ENCODE data around the gene ZNF674.
"Not testable (repeated sequence)": the region's sequence is repeated elsewhere in the genome, so short reads cannot be mapped to it uniquely, and the experiment has no call there.

ZNF674 gene

DNA sequence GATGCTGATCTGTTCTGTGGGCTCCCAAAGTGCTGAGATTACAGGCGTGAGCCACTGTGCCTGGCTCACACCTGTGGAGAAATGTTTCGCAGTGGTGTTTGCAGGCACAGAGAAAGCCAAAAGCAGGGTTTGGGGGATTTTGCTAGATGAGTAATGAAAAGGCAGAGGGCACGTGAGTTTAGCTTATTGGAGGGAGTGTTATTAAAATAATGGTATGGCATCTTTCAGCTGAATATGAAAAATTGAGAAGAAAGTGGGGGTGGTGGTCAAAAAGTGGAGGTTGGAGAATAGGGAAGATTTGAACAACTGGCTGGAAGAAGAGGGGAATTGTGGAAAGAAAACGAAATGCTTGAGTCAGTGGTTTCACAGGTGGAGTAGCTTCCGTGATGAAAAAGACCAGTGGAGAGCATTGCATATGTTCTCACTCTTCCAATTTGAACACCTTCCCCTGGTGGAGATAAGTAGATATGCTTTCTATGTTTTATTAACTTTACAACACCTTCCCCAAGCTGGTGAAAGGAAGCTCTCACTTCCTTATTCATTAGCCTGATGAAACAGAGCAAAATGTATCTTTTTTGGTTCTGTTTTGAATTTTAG lies 27.2 kb upstream of the ZNF674 start:
- intact Hi-C loops (cut with DNase I), result no loop called here
- DNase-seq, result no peak

DNA sequence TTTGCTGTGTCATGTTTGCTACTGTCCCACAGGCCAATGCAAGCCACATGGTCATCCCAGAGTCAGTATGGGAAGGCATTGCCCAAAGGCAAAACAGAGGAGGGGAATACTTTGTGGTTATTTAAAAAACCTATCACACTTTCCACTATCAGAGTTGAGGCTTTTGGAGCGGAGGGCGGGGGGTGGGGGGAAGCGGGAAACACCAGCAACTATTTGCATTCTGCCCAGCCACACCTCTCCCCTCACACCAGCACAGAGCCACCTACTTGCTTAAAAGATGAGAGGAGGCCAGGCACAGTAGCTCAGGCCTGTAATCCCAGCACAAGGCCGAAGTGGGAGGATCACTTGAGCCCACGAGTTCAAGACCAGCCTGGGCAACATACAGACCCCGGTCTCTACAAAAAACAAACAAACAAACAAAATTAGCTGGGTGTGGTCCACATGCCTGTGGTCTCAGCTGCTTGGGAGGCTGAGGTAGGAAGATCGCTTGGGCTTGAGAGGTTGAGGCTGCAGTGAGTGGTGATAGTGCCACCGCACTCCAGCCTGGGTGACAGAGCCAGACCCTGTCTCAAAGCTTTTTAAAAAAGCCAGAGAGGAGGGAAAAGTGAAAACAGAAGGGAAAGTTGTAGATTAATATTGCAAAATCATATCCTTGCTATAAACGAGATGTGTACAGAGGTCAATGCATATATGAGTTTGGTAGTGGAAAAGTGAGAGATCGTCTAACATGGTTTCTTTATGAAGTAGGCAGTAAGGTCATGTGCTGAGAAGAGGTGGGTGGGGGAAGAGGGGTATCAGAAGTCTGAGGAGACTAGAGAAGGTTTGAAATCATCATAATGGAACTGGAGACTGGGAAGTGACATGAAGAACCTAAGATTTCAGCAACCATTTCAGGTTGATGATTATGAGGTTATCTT lies 26.5 kb upstream of the ZNF674 start:
- intact Hi-C loops (cut with DNase I), result no loop called here
- DNase-seq, result no peak

DNA sequence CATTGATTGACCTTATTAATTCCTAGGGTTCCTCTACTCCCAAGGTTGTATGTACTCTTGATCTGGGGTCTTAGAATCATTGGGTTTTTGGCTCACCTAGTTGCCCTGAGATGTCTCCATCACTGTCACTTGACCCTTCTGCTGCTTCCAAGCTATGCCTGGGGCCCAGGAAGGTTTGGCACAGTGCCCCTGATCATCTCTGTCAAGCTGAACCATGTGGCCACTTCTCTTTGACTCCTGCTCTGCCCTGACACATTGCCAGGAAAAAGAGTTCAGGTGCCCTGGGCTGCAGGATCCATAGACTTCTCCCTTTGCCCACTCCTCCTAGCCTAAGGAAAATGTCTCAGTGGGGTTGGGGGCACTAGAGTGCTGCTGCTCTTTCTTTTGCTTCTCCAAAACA lies 24.4 kb upstream of the ZNF674 start:
- no peak for DNase-seq
- intact Hi-C loops (cut with DNase I), result no loop called here

DNA sequence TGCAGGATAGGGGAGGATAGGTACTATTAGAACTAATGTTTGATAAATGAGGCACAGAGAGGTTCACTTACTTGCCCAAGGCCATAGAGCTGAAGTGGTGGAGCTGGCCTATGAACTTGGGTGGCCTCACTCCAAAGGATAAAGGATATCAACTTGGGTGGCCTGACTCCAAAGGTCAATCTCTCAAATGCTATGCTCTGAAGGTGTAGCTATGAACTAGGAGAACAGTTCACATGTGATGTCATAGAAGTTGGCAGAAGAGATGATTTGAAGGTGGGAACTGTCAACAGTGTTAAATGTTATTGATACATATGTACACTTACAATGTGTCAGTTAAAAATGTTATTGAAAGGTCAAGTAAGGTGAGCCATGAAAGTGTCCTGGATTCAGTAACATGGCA lies 22.2 kb upstream of the ZNF674 start:
- intact Hi-C loops (cut with DNase I), result no loop called here
- DNase-seq, result no peak

DNA sequence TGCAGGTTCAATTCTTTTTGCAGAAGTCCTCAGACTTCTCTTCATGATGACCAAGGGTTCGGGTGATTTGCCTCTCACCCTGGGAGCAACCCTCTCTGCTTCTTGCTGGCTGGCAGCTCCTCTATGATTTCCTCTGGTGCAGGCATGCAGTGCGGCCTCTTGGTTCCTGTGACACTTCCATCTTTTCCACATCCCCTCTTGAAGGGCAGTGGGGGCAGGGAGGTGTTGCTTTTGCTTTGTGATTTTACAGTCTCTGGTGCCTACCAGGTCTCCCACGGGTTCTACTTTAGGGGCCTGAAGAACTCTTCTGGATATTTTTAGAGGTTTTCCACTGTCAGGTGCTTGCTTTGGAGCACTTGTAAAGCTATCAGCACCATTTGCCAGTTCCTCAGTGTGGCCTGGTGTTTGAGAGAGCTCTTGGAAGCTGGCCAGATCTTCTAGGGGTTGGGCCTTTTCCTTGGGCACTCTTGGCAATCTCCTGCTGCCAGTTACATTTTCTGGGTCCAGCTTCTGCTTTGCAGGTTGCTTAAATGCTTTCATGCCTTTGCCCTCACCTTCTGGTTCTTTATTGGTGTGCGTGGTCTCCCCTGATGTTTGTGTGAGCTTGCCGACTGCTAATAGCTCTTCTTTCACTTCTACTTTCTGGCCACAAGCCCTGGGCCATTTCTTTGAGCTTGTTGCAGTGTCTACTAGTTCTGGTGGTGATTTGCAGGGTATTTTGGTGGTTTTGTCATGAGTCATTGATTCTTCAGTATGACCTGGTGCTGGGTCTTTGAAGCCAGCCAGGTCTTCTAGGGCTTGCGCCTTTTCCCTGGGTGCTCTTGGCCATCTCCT lies 16.8 kb upstream of the ZNF674 start:
- DNase-seq, result peak in 6 of 42 donors; percentile 2 to 37 (median 14)
- intact Hi-C loops (cut with DNase I), result no loop called here

DNA sequence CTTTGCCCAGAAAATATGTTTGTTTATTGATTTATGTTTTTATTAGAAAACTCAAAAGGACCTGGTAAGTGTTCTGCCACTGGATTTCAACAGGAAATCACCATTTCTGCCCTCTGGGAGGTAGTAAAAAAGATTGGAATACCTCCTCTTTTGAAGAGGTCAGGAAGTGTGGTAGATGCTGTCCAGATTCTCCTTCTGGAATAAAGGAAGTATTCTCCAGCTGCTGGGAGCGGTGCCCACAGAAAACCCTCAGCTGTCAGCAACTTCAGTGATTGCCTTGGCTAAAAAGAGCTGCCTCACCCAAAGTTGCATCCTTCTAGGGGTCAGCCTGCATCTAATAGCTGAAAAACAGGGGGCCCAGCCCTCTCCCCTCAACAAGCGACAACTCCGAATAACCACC lies 13.8 kb upstream of the ZNF674 start:
- intact Hi-C loops (cut with DNase I), result no loop called here

DNA sequence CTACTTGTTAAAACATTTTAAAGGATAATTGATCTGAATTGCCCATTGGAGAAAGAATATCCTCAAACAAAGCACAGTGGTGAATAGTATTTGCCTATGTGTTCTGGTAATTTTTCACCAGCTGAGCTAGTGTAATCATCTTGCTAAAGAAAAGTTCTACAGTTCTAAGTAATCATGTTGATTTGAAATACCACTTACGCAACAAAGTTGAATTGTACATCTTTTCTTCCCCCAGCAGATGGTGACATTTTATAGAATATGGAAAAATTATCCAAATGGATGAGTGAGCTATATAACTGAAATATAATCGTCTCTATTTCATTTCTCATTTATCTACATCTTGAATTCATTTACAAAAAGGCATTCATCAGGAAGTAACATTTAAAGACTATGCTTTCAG lies 9.7 kb upstream of the ZNF674 start:
- DNase-seq, result no peak
- intact Hi-C loops (cut with DNase I), result no loop called here

More for the DNA sequence above, 13.8 kb upstream of the ZNF674 start:
- no peak for DNase-seq

DNA sequence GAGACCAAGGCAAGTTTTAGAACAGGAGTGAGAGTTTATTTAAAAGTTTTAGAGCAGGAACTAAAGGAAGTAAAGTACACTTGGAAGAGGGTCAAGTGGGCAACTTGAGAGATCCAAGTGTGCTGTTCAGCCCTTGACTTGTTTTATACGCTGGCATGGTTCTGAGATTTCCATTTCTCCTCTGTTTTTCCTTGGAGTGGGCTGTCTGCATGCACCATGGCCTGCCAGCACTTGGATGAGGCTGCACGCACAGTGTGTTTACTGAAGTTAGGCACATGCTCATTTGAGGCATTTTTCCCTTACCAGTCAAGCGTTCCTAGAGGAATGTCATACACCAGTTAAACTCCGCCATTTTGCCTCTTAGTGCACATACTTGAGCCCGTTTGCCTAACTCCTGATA lies 8.7 kb upstream of the ZNF674 start:
- intact Hi-C loops (cut with DNase I), result no loop called here
- no peak for DNase-seq

DNA sequence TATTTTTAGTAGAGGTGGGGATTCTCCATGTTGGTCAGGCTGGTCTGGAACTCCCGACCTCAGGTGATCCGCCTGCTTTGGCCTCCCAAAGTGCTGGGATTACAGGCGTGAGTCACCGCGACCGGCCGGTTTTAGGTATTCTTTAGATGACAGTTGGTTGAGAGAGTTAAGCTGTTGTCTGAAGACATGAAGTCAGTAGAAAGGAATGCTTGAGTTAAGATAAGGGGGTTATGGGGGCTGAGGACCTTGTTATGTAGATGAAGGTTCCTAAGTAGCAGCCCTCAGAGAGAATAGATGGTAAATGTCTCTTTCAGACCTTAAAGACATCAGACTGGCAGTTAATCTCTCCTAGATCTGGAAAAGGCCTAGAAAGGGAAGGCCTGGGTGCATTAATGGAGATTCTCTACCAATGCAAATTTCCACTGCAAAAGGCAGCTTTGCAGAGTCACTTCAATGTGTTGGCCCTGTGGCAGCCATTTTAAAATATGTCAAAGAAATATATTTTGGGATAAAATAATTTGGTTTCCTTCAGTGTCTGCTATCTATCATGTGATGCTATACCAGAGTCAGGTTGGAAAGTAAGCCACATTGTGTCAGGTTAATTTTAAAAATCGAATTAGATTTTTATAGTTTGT lies 6.4 kb upstream of the ZNF674 start:
- intact Hi-C loops (cut with DNase I), result no loop called here

DNA sequence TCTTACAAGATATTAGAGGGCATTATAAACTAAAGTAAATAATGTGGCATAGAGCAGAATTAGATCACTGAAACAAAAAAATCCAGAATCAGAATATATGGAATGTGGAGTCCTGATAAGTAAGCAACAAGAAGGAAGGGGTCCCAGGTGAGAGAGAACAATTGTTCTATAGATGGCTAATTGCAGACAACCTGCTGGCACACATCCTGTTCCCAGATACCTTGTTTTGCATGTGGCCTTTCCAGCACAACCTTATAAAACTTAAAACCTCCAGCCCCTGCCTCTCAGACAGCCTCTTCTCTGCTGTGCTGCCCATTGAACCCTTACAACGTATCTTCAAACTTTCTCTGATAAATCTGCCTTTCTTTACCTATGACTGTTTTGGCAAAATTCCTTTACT lies 4.7 kb upstream of the ZNF674 start:
- no peak for DNase-seq
- intact Hi-C loops (cut with DNase I), result no loop called here

More for the DNA sequence above, 6.4 kb upstream of the ZNF674 start:
- no peak for DNase-seq

DNA sequence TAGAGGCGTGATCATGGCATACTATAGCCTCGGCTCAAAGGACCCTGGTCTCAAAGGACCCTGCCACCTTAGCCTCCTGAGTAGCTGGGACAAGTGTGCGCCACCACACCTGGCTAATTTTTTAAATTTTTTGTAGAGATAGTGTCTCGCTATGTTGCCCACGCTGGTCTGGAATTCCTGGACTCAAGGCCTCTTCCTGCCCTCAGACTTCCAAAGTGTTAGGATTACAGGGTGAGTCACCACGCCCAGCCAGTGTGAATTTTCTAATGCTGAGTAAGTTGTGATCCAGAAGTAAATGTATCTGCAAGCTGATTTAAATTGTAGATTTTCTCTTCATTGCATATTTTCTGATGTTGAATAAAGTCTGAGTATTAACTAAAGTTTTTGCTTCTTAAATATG lies 2.6 kb upstream of the ZNF674 start:
- no peak for DNase-seq
- intact Hi-C loops (cut with DNase I), result no loop called here

DNA sequence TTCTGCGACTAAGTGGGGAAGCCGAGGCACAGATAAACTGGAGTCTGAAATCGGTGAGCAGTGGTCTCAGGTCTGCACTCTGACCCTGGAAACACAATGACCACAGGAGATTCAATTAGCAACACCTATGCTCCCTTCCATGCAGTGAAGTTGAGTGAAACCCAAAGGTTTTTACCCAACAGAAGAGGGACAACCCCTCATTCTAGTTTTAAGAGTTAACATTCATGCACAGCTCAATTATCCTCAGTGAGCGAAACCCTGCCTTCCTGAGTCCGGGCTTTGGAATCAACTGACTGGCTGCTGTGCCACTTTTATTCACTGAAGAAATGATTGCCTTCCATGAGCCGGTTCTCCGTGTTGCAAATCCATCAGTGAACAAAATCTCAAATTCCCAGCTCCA lies 694 bp downstream of the ZNF674 start:
- DNase-seq; intact Hi-C loops (cut with DNase I): not testable (repeated sequence)

DNA sequence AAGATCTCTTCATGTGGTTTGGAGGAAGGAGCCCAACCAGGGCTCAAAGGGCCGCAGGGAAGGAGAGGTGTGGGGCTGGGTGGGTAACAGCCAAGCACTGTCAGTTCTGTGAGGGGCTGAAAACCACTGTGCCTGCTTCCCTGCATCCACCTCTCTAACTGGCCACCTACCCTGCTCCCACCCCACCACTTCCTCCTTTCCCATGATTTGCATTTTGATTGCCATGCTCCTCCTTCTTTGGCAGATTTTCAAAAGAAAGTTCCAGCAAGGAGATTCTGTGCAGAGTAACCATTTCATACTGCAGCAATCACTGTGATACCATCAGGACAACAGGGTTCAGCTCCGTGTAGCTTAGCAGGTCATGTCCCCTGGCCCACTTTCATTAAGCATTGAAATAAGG lies 1.8 kb downstream of the ZNF674 start:
- no peak for DNase-seq
- intact Hi-C loops (cut with DNase I), result no loop called here

DNA sequence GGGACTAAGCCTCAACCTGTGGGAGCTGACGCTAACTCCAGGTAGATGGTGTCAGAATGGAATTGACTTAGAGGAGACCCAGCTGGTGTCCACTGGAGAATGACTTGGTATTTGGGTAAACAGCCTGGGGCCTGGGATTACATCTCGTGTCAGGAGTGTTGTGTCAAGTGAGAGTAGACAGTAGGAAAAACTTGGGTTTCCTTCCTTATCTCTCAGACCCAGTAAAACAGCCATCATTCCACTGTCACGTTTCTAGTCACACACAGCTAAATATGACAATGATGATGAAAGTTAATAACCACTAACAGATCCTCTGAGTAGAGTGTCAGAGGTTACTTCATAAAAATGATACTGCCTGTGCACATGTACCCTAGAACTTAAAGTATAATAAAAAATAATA lies 13.8 kb downstream of the ZNF674 start:
- intact Hi-C loops (cut with DNase I), result no loop called here
- no peak for DNase-seq

DNA sequence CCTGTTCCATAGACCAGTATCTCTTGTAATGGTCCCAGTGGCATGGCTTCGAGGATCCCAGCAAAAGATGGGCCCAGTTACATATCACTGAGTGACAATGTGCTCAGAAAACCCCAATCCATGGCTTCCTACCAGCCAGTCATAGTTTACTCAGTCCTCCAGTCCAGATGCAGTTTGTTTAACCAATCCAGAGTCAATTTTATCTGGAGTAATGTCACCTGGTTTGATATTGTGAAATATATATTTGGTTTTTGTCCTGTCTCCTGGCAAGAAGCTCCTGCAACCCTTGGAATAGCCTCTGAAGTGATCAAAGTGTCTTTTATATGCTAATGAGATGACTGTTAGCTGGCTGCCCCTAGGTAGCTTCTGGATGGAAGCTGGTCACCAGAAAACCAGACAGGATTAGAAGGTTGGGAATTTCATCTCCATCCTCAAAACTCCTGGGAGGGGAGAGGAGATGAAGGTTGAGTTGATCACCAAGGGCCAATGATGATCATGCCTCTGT lies 14.8 kb downstream of the ZNF674 start:
- DNase-seq; intact Hi-C loops (cut with DNase I): not testable (repeated sequence)

DNA sequence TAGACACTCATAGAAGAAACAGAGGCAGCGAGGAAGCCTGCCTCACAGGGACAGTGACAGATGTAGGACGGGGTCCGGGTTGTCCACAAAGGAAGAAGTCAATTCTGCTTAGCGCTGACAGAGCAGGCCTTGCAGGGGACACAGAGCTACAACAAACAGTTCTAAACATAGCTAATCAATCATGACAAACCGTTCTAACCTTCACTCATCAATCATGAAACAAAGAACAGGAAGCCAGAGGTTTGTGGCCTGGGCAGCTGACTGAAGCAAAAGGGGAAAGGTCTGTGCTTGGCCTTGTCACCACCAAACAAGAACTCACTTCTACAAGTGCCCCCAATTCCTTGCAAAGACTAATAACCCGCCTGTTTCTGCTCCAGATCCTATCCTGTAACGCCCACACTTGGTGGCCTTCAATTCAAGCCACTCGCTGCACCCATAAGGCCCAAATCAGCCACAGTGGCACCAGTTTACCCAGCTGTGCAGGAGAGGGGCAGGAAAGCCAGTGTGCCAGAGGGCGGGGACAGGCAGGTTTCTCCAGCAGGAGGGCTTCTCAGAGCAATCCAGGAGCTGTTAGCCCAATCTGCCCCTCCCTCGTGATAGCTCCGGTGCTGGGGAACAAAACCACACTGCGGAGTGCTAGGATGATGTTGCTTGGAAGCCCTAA lies 15.3 kb downstream of the ZNF674 start:
- DNase-seq; intact Hi-C loops (cut with DNase I): not testable (repeated sequence)

DNA sequence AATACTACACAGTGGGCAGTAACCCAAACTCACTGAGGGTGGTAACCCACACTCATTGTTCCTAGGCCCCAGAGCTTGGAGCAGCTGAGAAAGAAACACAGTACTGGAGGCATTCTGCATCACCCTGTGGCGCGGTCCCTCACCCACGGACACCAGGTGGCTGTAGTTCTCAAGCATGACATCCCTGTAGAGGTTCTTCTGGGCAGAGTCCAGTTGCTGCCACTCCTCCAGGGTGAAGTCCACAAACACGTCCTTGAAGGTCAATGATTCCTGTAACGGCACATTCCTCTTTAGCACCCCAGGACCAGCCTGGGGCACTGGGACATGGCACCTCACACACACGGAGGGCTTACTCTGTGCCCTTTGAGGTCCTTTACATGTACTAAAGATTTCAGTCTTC lies 16.6 kb downstream of the ZNF674 start:
- DNase-seq; intact Hi-C loops (cut with DNase I): not testable (repeated sequence)

DNA sequence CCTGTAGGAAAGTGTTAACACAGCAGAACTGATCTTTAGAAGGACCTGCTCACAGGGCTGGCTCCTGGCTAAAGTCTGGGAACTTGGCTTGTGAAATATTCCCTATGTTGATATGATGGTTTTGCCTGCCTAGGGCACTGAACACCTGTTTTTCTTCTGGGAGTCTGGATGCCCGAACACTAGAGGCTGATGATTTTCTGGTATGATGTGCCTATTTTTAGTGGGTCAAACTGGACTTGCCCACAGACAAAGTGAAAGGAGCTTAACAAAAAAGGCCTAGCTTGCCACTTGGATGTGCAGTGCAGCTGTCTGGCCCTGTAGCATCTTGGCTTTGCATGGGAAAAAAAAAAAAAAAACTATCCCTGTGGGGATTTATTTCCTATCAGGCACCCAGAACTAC lies 39.1 kb downstream of the ZNF674 start:
- intact Hi-C loops (cut with DNase I), result no loop called here
- DNase-seq, result no peak

DNA sequence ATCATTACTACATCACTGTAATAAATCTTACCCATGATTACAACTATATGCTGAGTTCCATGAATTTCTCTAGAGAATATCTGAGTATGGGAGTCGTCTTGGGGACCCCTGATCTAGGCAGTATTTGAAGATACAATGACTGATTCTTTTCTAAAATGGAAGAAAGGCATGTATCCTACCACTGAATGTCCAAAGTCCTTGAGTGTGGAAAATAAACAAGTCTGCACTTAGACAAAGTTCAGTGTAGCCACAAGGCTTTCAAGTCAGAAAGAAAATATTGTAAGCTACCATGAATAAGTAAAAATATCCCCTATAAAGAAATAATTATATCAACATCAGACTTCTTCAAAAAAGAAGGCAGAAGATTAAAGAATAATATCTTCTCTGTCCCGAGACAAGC lies 42.4 kb downstream of the ZNF674 start:
- intact Hi-C loops (cut with DNase I), result no loop called here
- no peak for DNase-seq

All from head of caudate nucleus (tissue), 42 donors.